A549 (cell line): Measurements from ENCODE around the gene KCTD15. TPM values are rescaled to one million over a fixed set of nuclear protein-coding genes. Genes with fewer than 3 reads are reported as not detected.

ENCODE experiments used
- polyA plus RNA-seq, 4 experiments: library from polyadenylated mRNA; depleted of rRNA in 3 of 4; stranded (reverse); fragments of >200 nt; fragmentation: RNase III in 1 of 4; extraction: RNeasy Plus Mini Kit Qiagen cat#74134 plus additional on column Dnase treatment in 1 of 4; gene quantifications; 2 replicates in 3 of 4; 3 replicates in 1 of 4; pipeline ENCODE4 v1.2.3, GENCODE V29; 2011 to 2017

KCTD15 gene
- polyA plus RNA-seq, 2 of the 4 experiments (the other 2 are of a cell fraction), result 54.0 to 56.5 TPM

Other genes starting within 250 kb of the KCTD15 start
- not detected in 2 replicates for gene CHST8, start 174.9 kb upstream of the KCTD15 start, polyA plus RNA-seq (2011; rRNA removed)
- gene CHST8, start 174.9 kb upstream of the KCTD15 start, polyA plus RNA-seq (2017; fragmentation: RNase III; extraction: RNeasy Plus Mini Kit Qiagen cat#74134 plus additional on column Dnase treatment), result not detected in 3 replicates